Measurements from ENCODE around the gene HRC. TPM values are rescaled to one million over a fixed set of nuclear protein-coding genes. Genes with fewer than 3 reads are reported as not detected.

HRC gene
- polyA plus RNA-seq, 3 donors = not detected

DNA sequence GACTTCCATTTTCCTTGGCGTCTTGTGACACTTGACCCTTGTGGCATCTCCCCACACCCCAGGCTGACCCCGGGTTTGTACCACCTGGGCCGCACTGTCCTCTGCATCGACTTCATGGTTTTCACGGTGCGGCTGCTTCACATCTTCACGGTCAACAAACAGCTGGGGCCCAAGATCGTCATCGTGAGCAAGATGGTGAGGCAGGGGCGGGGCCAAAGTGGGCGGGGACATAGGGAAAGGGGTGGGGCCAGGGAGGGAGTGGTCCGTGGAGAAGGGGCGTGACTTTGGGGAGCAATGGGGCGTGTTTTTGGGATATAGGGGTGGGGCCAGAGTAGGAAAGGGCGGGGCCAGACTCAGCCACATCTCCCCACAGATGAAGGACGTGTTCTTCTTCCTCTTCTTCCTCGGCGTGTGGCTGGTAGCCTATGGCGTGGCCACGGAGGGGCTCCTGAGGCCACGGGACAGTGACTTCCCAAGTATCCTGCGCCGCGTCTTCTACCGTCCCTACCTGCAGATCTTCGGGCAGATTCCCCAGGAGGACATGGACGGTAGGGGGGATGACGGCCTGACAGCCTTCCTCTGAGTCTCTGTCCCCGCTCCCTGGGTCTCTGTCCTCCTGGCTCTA, 45.2 kb upstream of the HRC start:
- H3K27me3 Mint-ChIP-seq (ENCODE audit: low read depth in 3 of 3) = peaks cover 2 to 12% (median 3%) of the 10 kb centered on the region in 3 donors
- H3K4me3 Mint-ChIP-seq = peak overlapping the region in 1 of 2 donors; percentile 49
- peak overlapping the region in 1 of 3 experiments; percentile 10 for H3K4me3 ChIP-seq (replicated peaks in 1 of 3; ENCODE audit: low read depth in 2 of 3, low read length in 3 of 3)
- no peak overlapping the region for H3K4me2 ChIP-seq (replicated peaks; ENCODE audit: extremely low read depth, low read length, poor library complexity, severe bottlenecking)
- TF ChIP-seq, protein P1, sequence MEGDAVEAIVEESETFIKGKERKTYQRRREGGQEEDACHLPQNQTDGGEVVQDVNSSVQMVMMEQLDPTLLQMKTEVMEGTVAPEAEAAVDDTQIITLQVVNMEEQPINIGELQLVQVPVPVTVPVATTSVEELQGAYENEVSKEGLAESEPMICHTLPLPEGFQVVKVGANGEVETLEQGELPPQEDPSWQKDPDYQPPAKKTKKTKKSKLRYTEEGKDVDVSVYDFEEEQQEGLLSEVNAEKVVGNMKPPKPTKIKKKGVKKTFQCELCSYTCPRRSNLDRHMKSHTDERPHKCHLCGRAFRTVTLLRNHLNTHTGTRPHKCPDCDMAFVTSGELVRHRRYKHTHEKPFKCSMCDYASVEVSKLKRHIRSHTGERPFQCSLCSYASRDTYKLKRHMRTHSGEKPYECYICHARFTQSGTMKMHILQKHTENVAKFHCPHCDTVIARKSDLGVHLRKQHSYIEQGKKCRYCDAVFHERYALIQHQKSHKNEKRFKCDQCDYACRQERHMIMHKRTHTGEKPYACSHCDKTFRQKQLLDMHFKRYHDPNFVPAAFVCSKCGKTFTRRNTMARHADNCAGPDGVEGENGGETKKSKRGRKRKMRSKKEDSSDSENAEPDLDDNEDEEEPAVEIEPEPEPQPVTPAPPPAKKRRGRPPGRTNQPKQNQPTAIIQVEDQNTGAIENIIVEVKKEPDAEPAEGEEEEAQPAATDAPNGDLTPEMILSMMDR (IDR thresholded peaks at IDR 0.05) = no peak
- no peaks in the 10 kb centered on the region for H4K20me1 ChIP-seq (ENCODE audit: insufficient read depth, low read length)
- H3K9me3 Mint-ChIP-seq = peaks cover 0 to 7% (median 2%) of the 10 kb centered on the region in 7 donors
- H3K27me3 ChIP-seq (ENCODE audit: control insufficient read depth in 2 of 2, insufficient read depth in 2 of 2, low read length in 2 of 2) = no peaks in the 10 kb centered on the region
- H3K27ac Mint-ChIP-seq = peak overlapping the region in 3 of 7 donors; percentile 15 to 61 (median 37)
- H3K9ac ChIP-seq (ENCODE audit: insufficient read depth, low read length, poor library complexity, severe bottlenecking) = no peak overlapping the region
- H3K27ac ChIP-seq (ENCODE audit: low read depth in 1 of 2, low read length in 2 of 2) = no peak overlapping the region
- WGBS (ENCODE audit: insufficient coverage) = 79% methylated on average over 19 of the region's 29 CpGs
- no peaks in the 10 kb centered on the region for H3K9me3 ChIP-seq (replicated peaks in 1 of 2; ENCODE audit: control insufficient read depth in 1 of 2, insufficient read depth in 1 of 2, low read length in 2 of 2)
- H3K36me3 ChIP-seq (replicated peaks in 1 of 2; ENCODE audit: control insufficient read depth in 1 of 2, insufficient read depth in 2 of 2, low read length in 2 of 2) = no peaks in the 10 kb centered on the region
- peaks cover 0 to 9% of the 10 kb centered on the region in 2 donors for H3K36me3 Mint-ChIP-seq
- H3K4me1 Mint-ChIP-seq = peaks cover 36% of the 10 kb centered on the region
- no peaks in the 10 kb centered on the region for H3K79me2 ChIP-seq (ENCODE audit: insufficient read depth, low read length)
- H3K4me1 ChIP-seq (ENCODE audit: control insufficient read depth in 1 of 2, insufficient read depth in 2 of 2, low read length in 2 of 2) = peaks cover 30 to 51% of the 10 kb centered on the region in 2 donors
- H2AFZ ChIP-seq (ENCODE audit: insufficient read depth, low read depth, low read length, poor library complexity, severe bottlenecking) = no peak overlapping the region
- intact Hi-C loops (cut with micrococcal nuclease) = no loop called here
- peak in 1 of 3 donors; percentile 10 for DNase-seq

DNA sequence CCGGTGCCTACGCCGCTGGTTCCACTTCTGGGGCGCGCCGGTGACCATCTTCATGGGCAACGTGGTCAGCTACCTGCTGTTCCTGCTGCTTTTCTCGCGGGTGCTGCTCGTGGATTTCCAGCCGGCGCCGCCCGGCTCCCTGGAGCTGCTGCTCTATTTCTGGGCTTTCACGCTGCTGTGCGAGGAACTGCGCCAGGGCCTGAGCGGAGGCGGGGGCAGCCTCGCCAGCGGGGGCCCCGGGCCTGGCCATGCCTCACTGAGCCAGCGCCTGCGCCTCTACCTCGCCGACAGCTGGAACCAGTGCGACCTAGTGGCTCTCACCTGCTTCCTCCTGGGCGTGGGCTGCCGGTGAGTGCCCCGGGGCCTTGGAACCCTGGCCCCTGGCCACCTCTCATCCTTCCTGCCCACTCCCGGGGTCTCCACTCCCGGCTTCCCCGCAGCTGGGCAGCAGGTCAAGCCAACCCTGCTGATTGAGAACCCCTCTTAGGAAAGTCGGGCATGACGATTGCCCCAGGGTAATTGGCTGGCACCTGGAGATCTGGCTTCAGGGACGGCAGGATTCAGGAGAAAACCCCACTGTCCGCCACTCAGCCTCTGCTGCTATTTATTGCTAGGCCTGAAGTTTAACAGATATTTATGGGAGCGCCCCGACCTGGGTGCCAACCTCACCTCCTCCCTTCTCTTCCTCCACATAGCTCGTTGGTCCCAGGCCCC, 41.5 kb upstream of the HRC start:
- H3K4me1 ChIP-seq (ENCODE audit: control insufficient read depth in 1 of 2, insufficient read depth in 2 of 2, low read length in 2 of 2) = peaks cover 19 to 32% of the 10 kb centered on the region in 2 donors
- TF ChIP-seq, protein P1 (IDR thresholded peaks at IDR 0.05) = no peak
- Mint-ChIP-seq H3K36me3 (no peaks in the 10 kb centered on the region), H3K27me3 (ENCODE audit: low read depth in 3 of 3) (peaks cover 4 to 13% (median 11%) of the 10 kb centered on the region in 3 donors), H3K4me3 (no peak overlapping the region), H3K4me1 (peaks cover 24% of the 10 kb centered on the region), H3K27ac (no peak overlapping the region), H3K9me3 (peaks cover 0 to 5% (median 2%) of the 10 kb centered on the region in 7 donors)
- DNase-seq = no peak
- no peak overlapping the region for H3K4me3 ChIP-seq (replicated peaks in 1 of 3; ENCODE audit: low read depth in 2 of 3, low read length in 3 of 3)
- WGBS (ENCODE audit: insufficient coverage) = 96% methylated on average over 39 of the region's 40 CpGs
- intact Hi-C loops (cut with micrococcal nuclease) = no loop called here
- no peak overlapping the region for H3K27ac ChIP-seq (ENCODE audit: low read depth in 1 of 2, low read length in 2 of 2)
- no peaks in the 10 kb centered on the region for H3K79me2 ChIP-seq (ENCODE audit: insufficient read depth, low read length)
- H3K27me3 ChIP-seq (ENCODE audit: control insufficient read depth in 2 of 2, insufficient read depth in 2 of 2, low read length in 2 of 2) = peaks cover 0 to 2% of the 10 kb centered on the region in 2 donors
- H3K9me3 ChIP-seq (replicated peaks in 1 of 2; ENCODE audit: control insufficient read depth in 1 of 2, insufficient read depth in 1 of 2, low read length in 2 of 2) = no peaks in the 10 kb centered on the region
- H3K9ac ChIP-seq (ENCODE audit: insufficient read depth, low read length, poor library complexity, severe bottlenecking) = no peak overlapping the region
- no peaks in the 10 kb centered on the region for H4K20me1 ChIP-seq (ENCODE audit: insufficient read depth, low read length)
- no peaks in the 10 kb centered on the region for H3K36me3 ChIP-seq (replicated peaks in 1 of 2; ENCODE audit: control insufficient read depth in 1 of 2, insufficient read depth in 2 of 2, low read length in 2 of 2)
- H3K4me2 ChIP-seq (replicated peaks; ENCODE audit: extremely low read depth, low read length, poor library complexity, severe bottlenecking) = no peak overlapping the region
- no peak overlapping the region for H2AFZ ChIP-seq (ENCODE audit: insufficient read depth, low read depth, low read length, poor library complexity, severe bottlenecking)

Measured in CD14-positive monocyte (primary cell).